Ecto neural progenitor cell (in vitro differentiated cells): ENCODE data around the gene OSMR.
A peak's percentile ranks its signal among the peaks of the same experiment; 100 is the strongest.

Source experiments
- DNase-seq: peaks from one replicate; pipeline ENCODE4 v3.0.0-alpha.2; 2018; ENCODE audit warnings: low spot score

OSMR gene

DNA sequence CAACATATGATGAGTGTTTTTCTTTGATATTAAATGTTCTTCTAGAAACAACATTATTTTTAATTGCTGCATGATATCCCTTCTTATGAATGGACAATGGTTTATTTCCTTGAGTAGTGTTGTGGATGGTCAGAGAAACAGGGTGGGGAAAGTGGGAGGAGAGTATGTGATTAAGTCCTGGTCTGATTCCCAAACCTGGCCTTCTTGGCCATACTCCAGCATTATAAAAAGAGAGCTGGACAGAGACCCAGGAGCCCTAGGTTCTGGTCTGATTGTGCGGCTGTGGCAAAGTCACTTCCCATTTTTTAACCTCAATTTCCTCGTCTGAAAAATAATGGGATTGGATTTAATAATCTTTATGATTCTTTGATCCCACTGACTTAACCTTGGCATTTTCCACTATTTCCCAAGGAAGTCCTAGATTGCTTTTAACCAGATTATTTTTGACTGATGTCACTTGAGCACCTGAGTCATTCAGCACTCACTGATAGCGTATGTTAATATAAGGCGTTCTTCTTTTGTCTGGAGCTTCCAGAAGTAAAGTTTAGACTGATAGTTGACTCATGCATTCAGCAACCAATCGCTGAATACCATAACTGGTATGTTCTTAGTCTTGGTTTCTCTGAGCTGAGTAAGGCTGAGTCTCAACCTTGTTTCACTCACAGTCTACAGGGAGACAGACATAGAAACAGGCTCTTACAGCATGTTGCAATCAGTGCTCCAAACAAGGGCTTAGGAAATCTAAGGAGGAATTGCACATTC is 26.2 kb downstream of the OSMR start:
- no peak for DNase-seq

DNA sequence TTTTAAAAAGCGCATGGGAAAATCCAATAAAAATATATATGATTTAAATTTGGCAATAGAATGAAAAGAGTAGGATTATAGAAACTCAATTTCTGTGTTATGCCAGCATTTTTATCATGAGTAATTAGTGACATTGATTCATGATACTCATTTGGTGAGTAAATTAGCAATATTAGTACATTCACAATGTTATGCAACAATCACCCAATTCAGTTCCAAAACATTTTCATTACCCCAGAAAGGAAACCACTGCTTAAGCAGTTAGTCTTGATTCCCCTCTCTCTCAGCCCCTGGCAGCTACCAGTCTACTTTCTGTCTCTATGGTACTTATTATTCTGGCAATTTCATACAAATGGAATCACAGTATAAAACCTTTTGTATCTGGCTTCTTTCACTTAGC is 27.0 kb downstream of the OSMR start:
- DNase-seq = no peak

DNA sequence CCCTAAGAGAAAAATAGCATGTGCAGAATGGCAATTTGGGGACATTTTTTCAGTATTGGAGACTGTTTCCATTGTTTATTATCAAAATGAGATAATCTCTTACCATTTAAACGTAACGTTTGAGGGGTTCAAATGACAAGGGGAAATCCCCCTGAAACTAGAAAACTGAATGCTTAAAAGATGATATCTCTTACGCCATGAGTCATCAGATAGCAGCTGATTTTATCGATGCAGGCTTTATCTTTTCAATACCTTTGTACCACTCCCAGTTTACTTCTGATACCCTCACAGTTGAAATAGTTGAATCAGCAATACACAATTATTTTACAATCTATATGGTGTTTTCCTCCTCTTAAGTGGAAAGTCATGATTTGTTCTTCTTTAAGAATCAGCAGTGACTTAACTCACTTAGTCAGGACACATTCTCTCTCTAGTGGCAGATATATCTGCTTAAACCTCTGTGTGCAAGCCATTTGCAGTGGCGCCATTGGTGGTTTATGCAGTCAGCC is 29.2 kb downstream of the OSMR start:
- no peak for DNase-seq

DNA sequence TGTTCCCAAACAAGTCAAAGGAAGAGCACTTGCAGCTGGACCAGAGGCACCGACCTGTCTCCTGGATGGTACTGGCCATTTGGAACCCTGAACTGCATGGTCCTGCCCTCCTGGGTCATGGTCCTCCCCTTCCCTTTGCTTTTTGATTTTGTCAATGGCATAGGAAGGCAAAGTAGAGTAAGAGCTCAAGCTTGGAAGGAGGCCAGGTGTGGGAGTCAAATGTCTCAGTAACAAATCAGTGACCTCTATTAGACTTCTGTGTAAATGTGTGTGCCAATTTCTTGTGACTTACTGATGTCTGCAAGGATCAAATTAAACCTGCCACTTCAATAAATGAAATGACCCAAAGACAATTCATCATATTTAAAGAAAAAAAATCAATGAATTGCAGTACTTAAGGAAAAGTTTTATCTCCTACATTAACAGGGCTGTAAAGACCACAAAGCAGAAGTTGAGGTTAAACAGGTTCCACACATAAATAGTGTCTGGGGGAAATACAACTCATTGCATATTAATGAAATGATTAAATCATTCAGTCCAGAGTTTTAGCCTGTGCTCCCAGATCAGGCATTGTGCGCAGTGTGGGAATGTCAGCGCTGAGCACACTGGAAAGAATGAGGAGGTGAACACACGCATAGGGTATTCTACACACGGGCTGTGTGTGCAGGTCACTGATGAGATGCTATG is 32.7 kb downstream of the OSMR start:
- DNase-seq = no peak

DNA sequence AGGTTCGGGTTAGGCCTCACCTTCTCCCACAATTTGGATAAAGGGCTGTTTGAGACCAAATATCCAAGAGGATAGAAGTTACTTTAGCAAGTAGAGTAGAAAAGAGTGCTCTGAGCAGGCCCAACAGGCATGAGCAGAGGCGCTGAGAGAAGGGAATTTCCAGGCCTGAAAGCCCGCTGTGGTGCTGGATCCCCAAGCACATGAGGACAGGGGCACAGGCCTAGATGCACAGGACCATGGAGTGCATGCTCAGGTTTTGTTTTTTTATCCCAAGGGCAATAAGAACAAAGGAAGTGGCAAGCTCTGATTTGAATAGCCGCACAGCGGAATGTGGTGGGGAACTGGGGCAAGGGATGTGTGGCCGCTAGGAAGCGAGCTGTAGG is 33.3 kb downstream of the OSMR start:
- no peak for DNase-seq

DNA sequence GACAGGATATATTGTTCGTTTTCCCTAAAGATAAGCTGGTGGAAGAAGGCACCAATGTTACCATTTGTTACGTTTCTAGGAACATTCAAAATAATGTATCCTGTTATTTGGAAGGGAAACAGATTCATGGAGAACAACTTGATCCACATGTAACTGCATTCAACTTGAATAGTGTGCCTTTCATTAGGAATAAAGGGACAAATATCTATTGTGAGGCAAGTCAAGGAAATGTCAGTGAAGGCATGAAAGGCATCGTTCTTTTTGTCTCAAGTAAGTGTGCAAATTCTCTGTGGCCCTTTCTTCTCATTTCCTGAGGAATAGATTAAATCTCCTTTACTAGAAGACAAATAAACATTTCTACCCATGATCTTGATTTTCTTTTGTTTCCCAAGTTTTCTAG is 38.0 kb downstream of the OSMR start:
- no peak for DNase-seq

DNA sequence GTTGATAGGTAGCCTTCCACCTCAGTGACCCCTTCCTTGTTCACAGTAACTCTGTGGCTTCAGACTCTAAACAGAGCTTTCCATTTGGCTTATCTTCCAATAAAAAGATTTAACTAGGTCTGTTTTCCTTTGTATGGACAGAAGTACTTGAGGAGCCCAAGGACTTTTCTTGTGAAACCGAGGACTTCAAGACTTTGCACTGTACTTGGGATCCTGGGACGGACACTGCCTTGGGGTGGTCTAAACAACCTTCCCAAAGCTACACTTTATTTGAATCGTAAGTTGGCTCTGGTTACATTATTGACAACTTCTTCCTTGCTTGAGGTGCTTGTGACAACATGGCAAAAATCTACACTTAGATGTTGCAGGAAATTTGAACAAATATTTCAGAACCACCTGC is 39.4 kb downstream of the OSMR start:
- DNase-seq = no peak

DNA sequence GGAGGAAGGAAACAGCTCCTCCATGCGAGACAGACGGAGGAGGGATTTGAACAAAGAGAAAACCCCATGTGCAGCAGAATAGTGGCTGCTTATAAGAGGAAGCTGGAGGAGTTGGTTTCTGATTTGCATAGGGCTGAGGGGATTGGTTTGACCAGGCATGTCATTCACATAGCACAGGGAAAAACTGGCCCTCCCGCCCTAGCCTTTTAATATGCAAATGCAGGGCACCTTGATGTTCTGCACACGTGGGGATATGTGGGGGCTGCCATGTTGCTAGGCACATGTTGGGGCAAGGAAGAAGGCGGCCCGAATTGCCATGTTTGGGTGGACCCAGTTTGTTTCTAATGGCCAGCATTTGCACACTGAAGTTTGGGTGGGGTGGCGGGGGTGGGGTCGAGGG is 42.2 kb downstream of the OSMR start:
- no peak for DNase-seq

DNA sequence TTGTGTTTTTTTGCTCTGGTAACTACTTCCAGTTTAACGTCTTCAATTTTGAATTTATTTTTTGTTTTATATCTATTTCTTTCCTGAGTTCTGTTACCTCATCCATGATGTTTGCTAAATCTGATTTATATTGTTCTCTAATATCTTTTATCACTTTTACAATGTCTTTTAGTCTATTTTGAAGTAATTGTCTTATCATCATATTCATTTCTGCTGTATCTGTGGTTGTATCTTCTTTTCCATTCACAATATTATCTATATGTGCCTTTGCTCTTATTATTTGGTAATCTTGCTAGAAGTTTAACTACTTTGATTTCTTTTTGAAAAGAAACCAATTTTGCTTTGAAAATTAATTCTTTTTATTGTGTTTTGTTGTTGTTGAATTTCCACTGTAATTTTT is 43.6 kb downstream of the OSMR start:
- no peak for DNase-seq

DNA sequence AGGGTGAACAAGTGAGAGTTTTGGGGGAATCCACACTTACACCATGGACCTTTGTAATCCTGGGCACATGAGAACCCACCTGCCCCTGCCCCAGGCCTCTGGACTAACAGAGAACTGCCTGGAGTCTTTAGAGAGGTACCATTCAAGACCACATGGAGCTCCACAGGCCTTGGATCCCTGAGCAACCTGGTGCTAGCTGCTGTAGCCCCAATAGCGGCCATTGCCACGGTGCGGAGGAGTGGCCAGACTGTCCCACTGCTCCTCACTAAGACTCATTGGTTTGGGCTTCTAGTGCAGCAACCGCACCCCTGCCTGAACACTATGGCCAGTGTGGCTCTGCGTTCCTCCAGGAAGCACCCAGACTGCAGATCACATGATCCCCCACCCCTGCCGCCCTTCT is 45.8 kb downstream of the OSMR start:
- no peak for DNase-seq

DNA sequence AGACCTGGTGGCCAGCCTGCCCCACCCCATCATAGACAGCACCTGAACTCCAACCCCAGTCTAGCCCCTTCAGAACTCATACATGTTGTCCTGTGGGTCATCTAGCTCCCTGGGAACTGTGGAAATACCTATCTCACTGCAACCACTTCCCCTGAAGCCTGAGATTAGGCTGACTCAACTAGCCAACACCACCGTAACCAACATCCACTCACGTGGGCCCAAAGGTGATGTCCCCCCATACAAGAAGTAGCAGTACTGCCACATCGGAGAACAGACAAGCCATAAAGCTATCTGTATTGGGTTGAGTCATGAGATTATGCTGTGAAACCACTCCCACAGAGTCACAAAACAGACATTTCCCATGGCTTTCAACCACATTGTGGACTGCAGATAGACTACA is 46.6 kb downstream of the OSMR start:
- DNase-seq = no peak

DNA sequence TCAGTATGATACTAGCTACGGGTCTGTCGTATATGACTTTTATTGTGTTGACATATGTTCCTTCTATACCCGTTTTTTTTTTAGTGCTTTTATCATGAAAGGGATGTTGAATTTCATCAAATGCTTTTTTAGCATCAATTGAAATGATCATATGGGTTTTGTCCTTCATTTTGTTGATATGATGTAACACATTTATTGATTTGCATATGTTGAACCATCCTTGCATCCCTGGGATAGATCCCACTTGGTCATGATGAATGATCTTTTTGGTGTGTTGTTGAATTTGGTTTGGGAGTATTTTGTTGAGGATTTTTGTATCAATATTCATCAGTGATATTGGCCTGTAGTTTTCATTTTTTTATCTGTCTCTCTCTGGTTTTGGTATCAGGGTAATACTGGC is 50.9 kb downstream of the OSMR start:
- DNase-seq = no peak

DNA sequence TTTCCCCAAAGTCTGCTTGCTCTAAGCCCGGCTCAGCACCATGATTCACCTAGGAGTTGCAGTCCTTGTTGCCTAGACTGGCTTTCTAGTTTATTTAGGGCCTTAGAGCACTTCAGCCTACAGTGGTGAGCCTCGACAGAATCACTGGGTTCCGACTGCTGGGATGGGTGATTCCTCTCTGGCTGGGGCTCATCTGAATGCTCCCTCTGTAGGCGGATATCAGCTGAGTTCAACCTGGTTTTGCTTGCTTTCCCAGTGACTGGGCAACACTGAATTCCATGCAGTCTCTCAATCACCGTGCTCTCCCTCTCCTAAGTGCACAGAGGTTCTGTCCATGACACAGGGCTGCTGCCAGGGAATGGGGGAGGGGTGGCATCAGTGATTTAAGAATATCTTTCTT is 54.1 kb downstream of the OSMR start:
- DNase-seq = no peak

DNA sequence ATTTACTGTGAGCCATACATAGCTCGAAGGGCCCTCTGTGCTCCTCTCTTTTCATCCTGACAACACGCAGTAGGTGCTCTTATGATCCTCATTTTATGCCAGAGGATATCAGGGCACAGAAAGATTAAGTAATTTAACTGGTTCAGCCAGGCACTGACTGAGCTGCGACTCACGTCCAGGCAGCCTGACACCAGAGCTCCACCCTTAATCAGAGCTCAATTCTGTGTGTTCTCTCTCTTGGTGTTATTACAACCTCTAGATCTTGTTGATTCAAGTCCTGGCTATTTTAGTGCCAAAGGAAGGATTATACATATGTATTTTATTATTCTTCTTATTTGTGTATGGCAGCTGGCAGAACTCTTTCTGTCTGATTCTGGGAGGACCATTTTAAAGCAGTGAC is 59.7 kb downstream of the OSMR start:
- DNase-seq = no peak

DNA sequence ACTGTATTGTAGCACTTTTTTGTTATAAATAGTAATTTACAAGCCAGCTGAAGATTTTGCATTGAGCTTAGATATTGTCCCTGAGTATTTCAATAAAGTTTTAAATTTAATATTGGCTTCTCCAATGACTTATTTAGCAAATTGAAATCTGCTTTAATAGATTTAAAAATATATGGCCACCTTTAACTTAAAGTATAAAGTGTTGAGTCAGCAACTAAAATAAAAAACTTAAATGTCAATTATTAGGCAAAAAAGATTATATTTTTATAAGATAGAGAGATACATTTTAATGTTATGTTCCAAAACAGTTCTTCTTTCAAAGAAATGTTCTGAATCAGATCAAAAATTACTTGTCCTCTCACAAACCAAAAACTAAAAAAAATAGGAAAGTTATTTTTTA is 60.7 kb downstream of the OSMR start:
- no peak for DNase-seq

DNA sequence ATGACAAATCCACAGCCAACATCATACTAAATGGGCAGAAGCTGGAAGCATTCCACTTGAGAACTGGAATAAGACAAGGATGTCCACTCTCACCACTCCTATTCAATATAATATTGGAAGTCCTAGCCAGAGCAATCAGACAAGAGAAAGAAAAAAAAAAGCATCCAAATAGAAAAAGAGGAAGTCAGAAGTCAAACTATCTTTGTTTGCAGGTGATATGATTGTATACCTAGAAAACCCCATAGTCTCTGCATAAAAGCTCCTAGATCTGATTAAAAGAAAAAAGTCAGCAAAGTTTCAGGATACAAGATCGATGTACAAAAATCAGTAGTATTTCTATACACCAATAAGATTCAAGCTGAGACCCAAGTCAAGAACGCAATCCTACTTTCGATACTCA is 66.1 kb downstream of the OSMR start:
- DNase-seq = no peak

DNA sequence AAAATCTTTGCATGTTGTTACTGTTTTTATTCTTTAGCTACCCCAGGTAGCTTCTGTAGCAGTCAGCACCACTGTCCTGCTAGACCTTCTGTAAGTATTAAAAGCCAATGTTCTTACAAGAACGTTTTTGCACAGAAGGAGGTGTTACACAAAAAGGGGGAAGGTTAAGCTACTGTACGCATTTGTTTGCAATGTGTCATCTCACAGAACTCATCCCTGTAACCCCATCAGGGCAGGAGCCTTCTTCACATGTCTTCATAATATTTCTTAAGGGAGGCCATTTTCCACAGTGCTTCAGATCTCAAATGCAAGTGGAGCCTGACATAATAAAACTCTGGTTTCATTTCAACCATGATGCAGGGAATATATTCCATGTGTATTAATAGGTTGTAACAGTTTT is 67.9 kb downstream of the OSMR start:
- no peak for DNase-seq

DNA sequence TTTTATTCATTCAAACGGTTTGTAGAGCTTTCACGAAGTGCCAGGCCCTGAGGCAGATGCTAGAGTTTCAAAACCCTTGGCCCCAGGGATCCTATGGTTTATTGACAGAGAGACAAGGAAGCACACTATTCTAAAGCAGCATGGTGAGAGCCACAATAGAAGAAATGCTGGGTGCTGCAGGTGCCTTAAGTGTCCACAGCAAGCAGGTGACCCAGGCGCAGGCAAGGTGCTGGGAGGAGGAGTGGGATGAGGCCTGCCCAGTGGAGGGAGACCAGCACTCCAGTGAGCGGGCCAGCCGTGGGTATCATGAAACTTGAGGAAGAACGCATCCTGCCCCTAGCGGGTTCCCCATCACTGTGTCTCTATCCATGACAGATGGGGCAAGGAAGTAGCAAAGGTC is 71.0 kb downstream of the OSMR start:
- DNase-seq = no peak

DNA sequence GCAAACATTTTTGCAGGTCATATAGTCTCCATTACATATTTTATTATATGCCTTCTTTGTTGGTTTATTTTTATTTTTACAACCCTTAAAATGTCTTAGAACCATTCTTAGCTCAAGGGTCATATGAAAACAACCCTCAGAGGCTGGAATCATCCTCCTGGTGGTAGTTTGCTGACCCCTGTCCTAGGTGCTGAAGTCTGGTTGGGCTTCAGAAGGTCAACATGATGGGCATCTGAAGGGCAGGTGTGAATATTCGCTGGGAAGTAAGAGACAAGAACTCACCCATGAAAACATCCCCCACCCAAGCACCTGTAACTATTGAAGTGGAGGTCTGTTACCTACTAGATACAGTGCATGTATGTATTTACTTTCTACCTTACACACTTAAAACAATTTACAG is 75.4 kb downstream of the OSMR start:
- no peak for DNase-seq

DNA sequence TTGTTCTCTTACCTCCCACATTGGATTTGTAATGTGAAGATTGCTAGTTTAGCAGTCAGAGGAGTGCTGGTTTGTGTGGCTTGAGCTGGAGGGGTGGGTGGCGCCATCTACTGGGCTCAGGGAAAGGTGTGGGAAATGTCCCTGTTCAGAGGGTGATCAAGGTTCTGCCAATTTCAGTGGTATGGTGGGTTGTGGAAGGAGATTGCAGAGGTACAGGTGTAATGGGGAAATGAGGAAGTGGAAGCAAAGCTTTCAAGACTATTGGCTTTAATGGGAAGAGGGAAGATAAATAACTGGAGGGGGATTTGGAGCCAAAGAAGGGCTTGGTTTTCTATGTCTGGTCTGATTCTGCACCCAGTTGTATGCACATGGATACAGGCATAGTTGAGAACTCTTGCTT is 76.4 kb downstream of the OSMR start:
- DNase-seq = peak; percentile 66

DNA sequence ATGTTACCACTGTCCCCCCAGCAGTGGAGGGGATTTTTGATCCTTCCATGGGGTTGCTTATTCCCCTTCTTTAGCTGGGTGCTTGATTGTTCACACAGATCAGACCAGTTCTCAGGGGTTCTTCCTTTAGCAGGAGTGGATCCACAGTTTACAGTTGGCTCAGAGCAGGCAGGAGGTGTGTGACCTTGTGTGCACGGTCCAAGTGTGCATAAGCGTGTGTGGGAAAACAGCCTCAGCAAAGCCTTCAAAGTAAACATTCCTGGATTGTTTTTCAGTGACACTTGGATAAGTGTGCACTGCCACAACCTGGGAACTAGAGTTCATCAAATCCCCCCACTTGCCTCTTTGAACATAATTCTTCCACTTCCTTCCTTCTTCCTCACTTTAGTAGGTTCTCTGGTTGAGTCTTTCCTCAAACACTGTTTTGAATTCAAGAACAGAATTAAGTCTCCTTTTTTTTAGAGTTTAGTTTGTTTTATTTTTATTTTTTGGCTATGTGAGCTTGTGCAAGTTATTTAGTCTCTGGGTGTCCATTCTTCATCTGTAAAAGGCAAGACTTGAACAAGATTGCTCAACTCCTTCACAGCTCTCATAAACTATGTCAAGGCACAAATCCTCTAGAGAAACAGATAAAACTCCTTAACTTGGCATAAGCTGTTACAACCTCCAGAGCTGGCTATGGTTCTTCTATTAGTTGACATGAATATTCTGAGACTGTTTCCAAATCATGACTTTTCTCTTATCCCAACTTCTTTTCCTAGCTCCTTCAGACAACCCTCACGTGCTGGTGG is 78.0 kb downstream of the OSMR start:
- DNase-seq = no peak

DNA sequence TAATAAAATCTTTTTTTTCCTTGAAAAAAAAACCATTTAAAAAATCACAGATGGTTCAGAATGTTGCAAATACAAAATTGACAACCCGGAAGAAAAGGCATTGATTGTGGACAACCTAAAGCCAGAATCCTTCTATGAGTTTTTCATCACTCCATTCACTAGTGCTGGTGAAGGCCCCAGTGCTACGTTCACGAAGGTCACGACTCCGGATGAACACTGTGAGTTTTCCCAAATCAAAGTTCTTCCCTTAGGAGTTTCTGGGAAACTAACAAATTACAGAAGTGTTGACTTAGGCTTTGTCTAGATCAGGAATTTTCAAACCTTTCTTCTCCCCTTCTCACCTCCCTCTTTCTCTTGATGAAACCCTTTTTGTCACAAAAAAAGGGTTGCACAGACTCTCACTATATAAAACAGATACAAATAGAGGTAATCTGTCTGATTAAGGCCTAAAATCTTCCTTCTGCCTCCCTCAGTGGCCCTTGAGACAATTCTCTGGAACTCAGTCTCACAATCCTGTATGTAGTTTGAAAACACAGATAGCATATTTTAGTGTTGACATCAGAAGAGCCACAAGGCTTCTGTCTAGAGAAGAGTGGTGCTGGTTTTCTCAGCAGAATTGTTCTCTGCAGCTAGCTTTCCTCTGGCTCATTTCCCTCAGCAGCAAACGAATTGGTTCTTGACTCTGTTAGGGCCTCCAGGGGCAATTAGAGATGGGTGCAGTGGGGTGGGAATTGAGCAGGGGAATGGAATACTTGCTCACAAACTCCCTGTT is 79.5 kb downstream of the OSMR start:
- DNase-seq = no peak
